ENCODE data around the gene EFCAB7.

DNA sequence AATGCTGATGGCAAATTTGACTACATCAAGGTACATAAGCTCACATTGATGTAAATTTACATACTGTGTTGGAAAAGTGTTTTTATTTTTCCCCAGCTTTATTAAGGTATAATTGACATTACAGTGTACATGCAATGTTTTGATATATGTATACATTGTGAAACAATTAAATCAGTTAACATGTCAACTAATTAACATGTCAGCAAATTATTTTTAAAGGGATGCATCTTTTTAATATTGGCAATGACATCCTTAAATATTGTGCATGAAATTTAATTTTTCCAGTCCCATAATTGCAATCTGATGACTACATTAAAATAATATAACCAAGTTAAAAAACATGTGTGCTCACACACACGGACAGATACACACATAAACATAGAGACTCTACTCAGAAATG lies 9.4 kb downstream of the EFCAB7 start:
- TF ChIP-seq, protein P1, sequence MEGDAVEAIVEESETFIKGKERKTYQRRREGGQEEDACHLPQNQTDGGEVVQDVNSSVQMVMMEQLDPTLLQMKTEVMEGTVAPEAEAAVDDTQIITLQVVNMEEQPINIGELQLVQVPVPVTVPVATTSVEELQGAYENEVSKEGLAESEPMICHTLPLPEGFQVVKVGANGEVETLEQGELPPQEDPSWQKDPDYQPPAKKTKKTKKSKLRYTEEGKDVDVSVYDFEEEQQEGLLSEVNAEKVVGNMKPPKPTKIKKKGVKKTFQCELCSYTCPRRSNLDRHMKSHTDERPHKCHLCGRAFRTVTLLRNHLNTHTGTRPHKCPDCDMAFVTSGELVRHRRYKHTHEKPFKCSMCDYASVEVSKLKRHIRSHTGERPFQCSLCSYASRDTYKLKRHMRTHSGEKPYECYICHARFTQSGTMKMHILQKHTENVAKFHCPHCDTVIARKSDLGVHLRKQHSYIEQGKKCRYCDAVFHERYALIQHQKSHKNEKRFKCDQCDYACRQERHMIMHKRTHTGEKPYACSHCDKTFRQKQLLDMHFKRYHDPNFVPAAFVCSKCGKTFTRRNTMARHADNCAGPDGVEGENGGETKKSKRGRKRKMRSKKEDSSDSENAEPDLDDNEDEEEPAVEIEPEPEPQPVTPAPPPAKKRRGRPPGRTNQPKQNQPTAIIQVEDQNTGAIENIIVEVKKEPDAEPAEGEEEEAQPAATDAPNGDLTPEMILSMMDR (IDR thresholded peaks at IDR 0.05; ENCODE audit: insufficient read depth, low read length), result no peak
- TF ChIP-seq POLR2AphosphoS5 (IDR thresholded peaks at IDR 0.05; ENCODE audit: low read depth) (no peak), SPI1 (IDR thresholded peaks at IDR 0.05; ENCODE audit: borderline replicate concordance, low read depth) (no peak)

Measured in HL-60 (cell line).